SK-N-MC (cell line): ENCODE results near the gene ZNF827.

Experiments used
- EZH2 ChIP-seq: fragments of 200-600 bp; sonication (generic); IDR thresholded peaks from one replicate; pipeline ENCODE4 v1.6.1; 2017; ENCODE audit warnings: antibody characterized with exemption
- FOXP2 ChIP-seq: optimal IDR thresholded peaks from 2 replicates; pipeline ENCODE3; 2011; ENCODE audit warnings: mild to moderate bottlenecking, moderate library complexity; ENCODE audit not compliant: insufficient read depth; ENCODE audit errors: extremely low read length, control extremely low read depth
- POLR2AphosphoS5 ChIP-seq: IDR thresholded peaks from 2 replicates; pipeline ENCODE4 v1.6.1; 2012; ENCODE audit warnings: mild to moderate bottlenecking, low read depth, low read length, borderline replicate concordance

- TF ChIP-seq POLR2AphosphoS5 (no peak), EZH2 (no peak), FOXP2 (no peak)
Observed at GRCh38 chr4:145822181-145822580, 116.4 kb downstream of the ZNF827 start.
